Neural progenitor cell (in vitro differentiated cells): ENCODE results near the gene MYOG. TPM values are rescaled to one million over a fixed set of nuclear protein-coding genes. Genes with fewer than 3 reads are reported as not detected.

ENCODE experiments used
- DNase-seq: peaks from one replicate; pipeline ENCODE4 v3.0.0-alpha.2; 2016; ENCODE audit warnings: low spot score
- H2AFZ ChIP-seq: fragments of 200-600 bp; sonication (generic); replicated peaks from 2 replicates; pipeline ENCODE4 v1.6.1; 2016; ENCODE audit warnings: antibody characterized with exemption
- H3F3A ChIP-seq: fragments of 200-600 bp; sonication (generic); 2 replicates; pipeline ENCODE4 v1.6.1; 2016; ENCODE audit warnings: antibody characterized with exemption, low read depth
- H3K27ac ChIP-seq: fragments of 200-600 bp; sonication (generic); 2 replicates; pipeline ENCODE4 v1.5.1; 2016; ENCODE audit warnings: mild to moderate bottlenecking
- H3K27me3 ChIP-seq: fragments of 200-600 bp; sonication (generic); 2 replicates; pipeline ENCODE4 v1.6.1; 2016; ENCODE audit warnings: mild to moderate bottlenecking, moderate library complexity
- H3K36me3 ChIP-seq: fragments of 200-600 bp; sonication (generic); 2 replicates; pipeline ENCODE4 v1.5.1; 2016
- H3K4me1 ChIP-seq: fragments of 200-600 bp; sonication (generic); 2 replicates; pipeline ENCODE4 v1.6.1; 2016; ENCODE audit warnings: mixed run types
- H3K4me2 ChIP-seq: fragments of 200-600 bp; sonication (generic); 2 replicates; pipeline ENCODE4 v1.6.1; 2016
- H3K4me3 ChIP-seq: fragments of 200-600 bp; sonication (generic); 2 replicates; pipeline ENCODE4 v1.5.1; 2016
- H3K79me2 ChIP-seq: fragments of 200-600 bp; sonication (generic); 2 replicates; pipeline ENCODE4 v1.6.1; 2016; ENCODE audit warnings: low read depth
- H3K9ac ChIP-seq: fragments of 200-600 bp; sonication (generic); 2 replicates; pipeline ENCODE4 v1.6.1; 2016
- H3K9me3 ChIP-seq: fragments of 200-600 bp; sonication (generic); 2 replicates; pipeline ENCODE4 v1.5.1; 2016; ENCODE audit warnings: low read depth
- H4K20me1 ChIP-seq: fragments of 200-600 bp; sonication (generic); 2 replicates; pipeline ENCODE4 v1.6.1; 2016; ENCODE audit warnings: low read depth
- H3K27ac Mint-ChIP-seq: 3 replicates; pipeline ENCODE4 v1.8.0; 2021; ENCODE audit warnings: mixed read lengths
- H3K27me3 Mint-ChIP-seq: 2 replicates; pipeline ENCODE4 v1.8.0; 2022; ENCODE audit warnings: low read depth, mild to moderate bottlenecking, inconsistent platforms, moderate library complexity, mixed read lengths; ENCODE audit not compliant: insufficient read depth
- H3K36me3 Mint-ChIP-seq: 3 replicates; pipeline ENCODE4 v1.8.0; 2021; ENCODE audit warnings: mixed read lengths
- H3K4me1 Mint-ChIP-seq: 3 replicates; pipeline ENCODE4 v1.8.0; 2021; ENCODE audit warnings: mixed read lengths
- H3K4me3 Mint-ChIP-seq: 3 replicates; pipeline ENCODE4 v1.8.0; 2021; ENCODE audit warnings: mild to moderate bottlenecking, moderate library complexity, mixed read lengths
- H3K9me3 Mint-ChIP-seq: 3 replicates; pipeline ENCODE4 v1.8.0; 2020; ENCODE audit warnings: mixed read lengths
- EZH2 ChIP-seq: fragments of 200-600 bp; sonication (generic); IDR thresholded peaks from 2 replicates; pipeline ENCODE4 v1.6.1; 2017; ENCODE audit warnings: antibody characterized with exemption, mild to moderate bottlenecking, moderate library complexity
- EZH2phosphoT487 ChIP-seq: fragments of 200-600 bp; sonication (generic); IDR thresholded peaks from 2 replicates; pipeline ENCODE4 v1.6.1; 2017; ENCODE audit warnings: antibody characterized with exemption
- total RNA-seq: library from RNA; depleted of rRNA; stranded (reverse); fragments of >200 nt; gene quantifications from 2 replicates; pipeline ENCODE4 v1.2.3, GENCODE V29; 2015; ENCODE audit warnings: low replicate concordance
- TF ChIP-seq, protein P1 (sequence below): fragments of 200-600 bp; sonication (generic); IDR thresholded peaks from 2 replicates; pipeline ENCODE4 v1.5.1; 2017; ENCODE audit warnings: antibody characterized with exemption, mild to moderate bottlenecking

The MYOG gene
- total RNA-seq, 1 donor from 2014 or later = not detected

DNA sequence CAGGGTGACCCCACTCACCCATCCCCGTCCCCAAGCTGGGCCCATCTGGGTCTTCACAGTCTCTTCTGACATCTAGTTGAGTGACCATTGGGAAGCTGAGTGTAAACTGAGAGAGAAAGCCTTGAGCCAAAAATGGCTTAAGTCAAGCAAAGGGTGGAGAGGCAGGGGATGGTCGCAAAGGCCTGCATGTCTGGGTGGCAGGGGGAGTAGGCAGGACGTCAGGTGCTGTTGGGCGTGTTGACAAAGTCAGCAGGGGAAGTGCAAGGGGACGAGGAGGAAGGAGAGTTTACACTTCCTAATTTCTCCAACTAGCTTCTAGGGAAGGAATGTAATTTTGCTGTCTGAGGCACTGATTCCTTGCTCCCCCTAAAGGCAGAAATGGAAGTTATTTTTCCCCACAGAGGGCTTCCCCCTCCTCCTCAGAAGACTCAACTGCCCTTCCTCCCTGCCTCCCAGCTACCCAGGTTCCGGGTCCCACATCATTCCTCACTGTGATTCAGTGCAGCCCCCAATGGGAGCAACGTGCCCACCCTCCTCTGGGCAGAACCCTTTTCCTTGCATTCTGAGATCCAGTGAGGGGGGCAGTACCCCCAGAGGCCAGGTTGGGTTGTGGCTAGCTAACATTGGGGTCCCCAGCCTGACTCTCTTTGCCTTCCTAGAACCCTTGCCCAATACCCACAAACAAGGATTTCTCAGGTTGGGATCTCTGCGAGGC lies 40.5 kb upstream of the MYOG start:
- Mint-ChIP-seq H3K27ac (peak overlapping the region; percentile 12), H3K36me3 (peaks cover 2% of the 10 kb centered on the region), H3K27me3 (peaks cover 13% of the 10 kb centered on the region), H3K9me3 (no peaks in the 10 kb centered on the region), H3K4me3 (peak overlapping the region; percentile 85), H3K4me1 (peaks cover 53% of the 10 kb centered on the region)
- Histone ChIP-seq H2AFZ (no peak overlapping the region), H3K4me2 (no peak overlapping the region), H3K9me3 (no peaks in the 10 kb centered on the region), H3K36me3 (no peaks in the 10 kb centered on the region), H3K27ac (no peak overlapping the region), H3K9ac (no peak overlapping the region), H3K4me3 (no peak overlapping the region), H3F3A (peaks cover 9% of the 10 kb centered on the region), H3K4me1 (peaks cover 20% of the 10 kb centered on the region), H3K27me3 (peaks cover 36% of the 10 kb centered on the region), H3K79me2 (no peaks in the 10 kb centered on the region), H4K20me1 (peaks cover 3% of the 10 kb centered on the region)
- DNase-seq = peak; percentile 56
- TF ChIP-seq, protein P1, sequence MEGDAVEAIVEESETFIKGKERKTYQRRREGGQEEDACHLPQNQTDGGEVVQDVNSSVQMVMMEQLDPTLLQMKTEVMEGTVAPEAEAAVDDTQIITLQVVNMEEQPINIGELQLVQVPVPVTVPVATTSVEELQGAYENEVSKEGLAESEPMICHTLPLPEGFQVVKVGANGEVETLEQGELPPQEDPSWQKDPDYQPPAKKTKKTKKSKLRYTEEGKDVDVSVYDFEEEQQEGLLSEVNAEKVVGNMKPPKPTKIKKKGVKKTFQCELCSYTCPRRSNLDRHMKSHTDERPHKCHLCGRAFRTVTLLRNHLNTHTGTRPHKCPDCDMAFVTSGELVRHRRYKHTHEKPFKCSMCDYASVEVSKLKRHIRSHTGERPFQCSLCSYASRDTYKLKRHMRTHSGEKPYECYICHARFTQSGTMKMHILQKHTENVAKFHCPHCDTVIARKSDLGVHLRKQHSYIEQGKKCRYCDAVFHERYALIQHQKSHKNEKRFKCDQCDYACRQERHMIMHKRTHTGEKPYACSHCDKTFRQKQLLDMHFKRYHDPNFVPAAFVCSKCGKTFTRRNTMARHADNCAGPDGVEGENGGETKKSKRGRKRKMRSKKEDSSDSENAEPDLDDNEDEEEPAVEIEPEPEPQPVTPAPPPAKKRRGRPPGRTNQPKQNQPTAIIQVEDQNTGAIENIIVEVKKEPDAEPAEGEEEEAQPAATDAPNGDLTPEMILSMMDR = peak; percentile 59
- TF ChIP-seq EZH2 = no peak

DNA sequence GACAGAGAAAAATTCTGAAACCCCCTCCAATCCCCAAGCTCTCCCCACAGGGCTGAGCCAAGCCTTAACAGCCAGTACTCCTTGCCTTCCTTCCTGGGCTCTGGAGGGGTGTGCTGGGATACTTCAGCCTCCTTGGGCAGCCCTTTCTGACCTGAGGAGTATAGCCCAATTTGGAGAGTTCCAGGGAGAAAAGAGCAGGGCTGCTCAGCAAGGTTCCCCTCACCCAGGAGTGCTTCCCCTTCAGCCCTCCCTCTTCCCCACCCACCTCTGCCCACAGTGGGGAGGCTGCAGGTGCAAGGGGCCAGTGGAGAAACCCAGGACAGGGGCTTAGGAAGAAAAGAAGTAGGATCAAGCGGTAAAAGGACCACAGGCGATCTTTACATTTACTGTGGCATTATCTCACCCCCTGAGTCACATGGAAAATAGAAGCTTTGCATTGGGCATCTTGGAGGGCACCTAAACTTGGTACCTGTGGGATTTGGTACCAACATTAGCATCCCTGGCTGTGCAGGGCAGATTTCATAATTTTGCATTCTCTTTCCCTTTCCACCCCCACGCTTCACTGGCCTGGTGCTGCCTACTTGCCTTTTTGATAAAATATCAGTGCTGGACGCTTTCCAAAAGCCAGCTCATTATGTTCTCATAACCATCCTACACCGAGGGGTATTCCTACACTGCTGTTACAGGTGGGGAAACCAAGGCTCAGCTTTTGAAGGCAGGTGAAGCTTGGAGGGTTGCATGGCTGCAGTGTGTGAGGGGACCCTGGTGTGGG lies 38.9 kb upstream of the MYOG start:
- H3K4me3 Mint-ChIP-seq = no peak overlapping the region
- H3K4me1 Mint-ChIP-seq = peaks cover 47% of the 10 kb centered on the region

DNA sequence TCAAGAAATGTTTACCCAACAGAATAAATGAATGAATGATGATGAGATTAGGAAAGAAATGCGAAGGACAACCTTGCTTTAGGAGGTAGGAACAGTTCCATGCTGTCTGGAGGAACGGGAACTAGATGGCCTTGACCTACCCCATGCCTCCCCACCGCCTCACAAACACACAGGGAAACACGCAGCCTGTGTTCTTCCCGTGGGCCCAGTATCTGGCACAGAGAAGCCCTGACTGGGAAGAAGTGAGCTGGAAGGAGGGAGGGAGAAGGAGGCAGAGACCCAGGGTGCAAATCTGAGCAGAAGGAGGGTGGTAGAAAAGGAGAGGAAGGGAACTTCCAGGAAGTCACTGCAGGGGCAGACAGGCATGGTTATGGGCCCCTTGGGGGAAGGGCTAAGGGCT lies 38.2 kb upstream of the MYOG start:
- H3K9me3 ChIP-seq = no peaks in the 10 kb centered on the region
- H3K36me3 ChIP-seq = no peaks in the 10 kb centered on the region
- Mint-ChIP-seq H3K9me3 (no peaks in the 10 kb centered on the region), H3K27ac (peak overlapping the region; percentile 81), H3K4me1 (peaks cover 42% of the 10 kb centered on the region), H3K4me3 (no peak overlapping the region), H3K27me3 (peaks cover 16% of the 10 kb centered on the region), H3K36me3 (peaks cover 2% of the 10 kb centered on the region)
- no peak overlapping the region for H2AFZ ChIP-seq
- H3K4me3 ChIP-seq = no peak overlapping the region
- TF ChIP-seq EZH2 (no peak), EZH2phosphoT487 (no peak)
- TF ChIP-seq, protein P1 = no peak
- no peak overlapping the region for H3K4me2 ChIP-seq
- H3K9ac ChIP-seq = no peak overlapping the region
- H3K27me3 ChIP-seq = peaks cover 30% of the 10 kb centered on the region
- H3K27ac ChIP-seq = no peak overlapping the region
- H3F3A ChIP-seq = peaks cover 9% of the 10 kb centered on the region
- DNase-seq = no peak
- H4K20me1 ChIP-seq = peaks cover 3% of the 10 kb centered on the region
- peaks cover 20% of the 10 kb centered on the region for H3K4me1 ChIP-seq
- no peaks in the 10 kb centered on the region for H3K79me2 ChIP-seq

More for the DNA sequence above, 38.9 kb upstream of the MYOG start:
- H3K27me3 ChIP-seq = peaks cover 34% of the 10 kb centered on the region
- no peaks in the 10 kb centered on the region for H3K9me3 ChIP-seq
- Mint-ChIP-seq H3K36me3 (peaks cover 2% of the 10 kb centered on the region), H3K27me3 (peaks cover 13% of the 10 kb centered on the region), H3K9me3 (no peaks in the 10 kb centered on the region), H3K27ac (no peak overlapping the region)
- H3K4me2 ChIP-seq = no peak overlapping the region
- DNase-seq = no peak
- H4K20me1 ChIP-seq = peaks cover 3% of the 10 kb centered on the region
- no peak overlapping the region for H3K4me3 ChIP-seq
- no peaks in the 10 kb centered on the region for H3K79me2 ChIP-seq
- peaks cover 9% of the 10 kb centered on the region for H3F3A ChIP-seq
- H3K27ac ChIP-seq = no peak overlapping the region
- no peak overlapping the region for H2AFZ ChIP-seq
- H3K36me3 ChIP-seq = no peaks in the 10 kb centered on the region
- H3K9ac ChIP-seq = no peak overlapping the region
- TF ChIP-seq, protein P1 = no peak
- no peak for TF ChIP-seq EZH2
- no peak for TF ChIP-seq EZH2phosphoT487
- peaks cover 20% of the 10 kb centered on the region for H3K4me1 ChIP-seq
